ENCODE measurements around the gene DDRGK1.

The DDRGK1 gene

DNA sequence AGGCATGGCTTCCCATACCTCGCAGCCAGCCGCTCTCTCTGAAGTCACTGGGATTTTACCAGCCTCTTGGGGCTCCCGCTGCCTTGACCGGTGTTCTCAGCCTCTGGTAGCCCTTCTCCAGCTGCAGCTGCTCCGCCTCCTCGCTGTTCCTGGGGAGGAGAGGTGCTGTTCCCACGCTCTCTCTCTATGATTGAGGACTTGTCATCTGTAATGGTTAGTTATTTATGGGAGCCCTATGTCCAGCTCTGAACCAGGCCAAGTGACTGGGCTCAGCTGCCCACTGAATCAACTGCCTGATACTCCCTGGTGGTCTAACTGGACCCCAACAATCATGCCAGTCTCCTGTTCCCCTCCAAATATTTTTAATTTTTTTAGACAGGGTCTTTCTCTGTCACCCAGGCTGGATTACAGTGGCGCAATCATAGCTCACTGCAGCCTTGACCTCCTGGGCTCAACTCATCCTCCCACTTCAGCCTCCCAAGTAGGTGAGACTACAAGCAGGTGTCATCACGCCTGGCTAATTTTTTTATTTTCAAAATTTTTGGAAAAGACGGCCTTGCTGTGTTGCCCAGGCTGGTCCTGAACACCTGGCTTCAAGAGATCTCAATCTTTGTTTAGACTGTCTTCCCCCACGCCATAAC, 39.4 kb upstream of the DDRGK1 start:
- Histone ChIP-seq H3K36me3 (ENCODE audit: control insufficient read depth in 2 of 2, insufficient read depth in 2 of 2, low read length in 2 of 2) (no peaks in the 10 kb centered on the region), H3K9ac (ENCODE audit: low read length in 2 of 2) (no peak overlapping the region), H3K27me3 (ENCODE audit: control insufficient read depth in 1 of 2, insufficient read depth in 2 of 2, low read length in 2 of 2) (peaks cover 23 to 27% of the 10 kb centered on the region in 2 donors), H3K27ac (ENCODE audit: low read length) (no peak overlapping the region), H3K4me3 (ENCODE audit: low read length in 2 of 2) (no peak overlapping the region), H3K9me3 (ENCODE audit: control insufficient read depth in 2 of 2, low read length in 2 of 2) (no peaks in the 10 kb centered on the region), H3K4me1 (ENCODE audit: control insufficient read depth, insufficient read depth, low read length) (peaks cover 11% of the 10 kb centered on the region)

DNA sequence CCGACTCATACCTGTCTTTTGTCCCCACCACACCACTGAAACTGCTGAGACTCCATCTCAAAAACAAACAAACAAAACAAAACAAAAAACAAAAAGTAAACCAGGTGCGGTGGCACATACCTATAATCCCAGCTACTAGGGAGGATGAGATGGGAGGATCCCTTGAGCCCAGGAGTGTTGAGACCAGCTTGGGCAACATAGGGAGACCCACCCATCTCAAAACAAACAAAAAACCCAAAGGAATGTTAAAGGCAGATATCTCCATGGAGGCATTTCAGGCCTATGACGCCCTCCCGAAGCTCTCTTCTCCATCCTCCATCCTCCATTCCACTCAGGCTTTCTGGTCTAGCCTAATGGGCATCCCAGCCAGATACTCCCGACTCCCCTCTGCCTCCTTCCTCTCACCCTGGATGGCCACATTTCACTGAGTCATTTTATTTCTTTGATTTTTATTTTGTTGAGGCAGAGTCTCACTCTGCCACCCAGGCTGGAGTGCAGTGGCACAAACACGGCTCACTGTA, 37.8 kb upstream of the DDRGK1 start:
- Histone ChIP-seq H3K27me3 (ENCODE audit: control insufficient read depth in 1 of 2, insufficient read depth in 2 of 2, low read length in 2 of 2) (peaks cover 30 to 35% of the 10 kb centered on the region in 2 donors), H3K4me3 (ENCODE audit: low read length in 2 of 2) (no peak overlapping the region), H3K4me1 (ENCODE audit: control insufficient read depth, insufficient read depth, low read length) (peaks cover 23% of the 10 kb centered on the region), H3K9me3 (ENCODE audit: control insufficient read depth in 2 of 2, low read length in 2 of 2) (no peaks in the 10 kb centered on the region), H3K27ac (ENCODE audit: low read length) (no peak overlapping the region), H3K36me3 (ENCODE audit: control insufficient read depth in 2 of 2, insufficient read depth in 2 of 2, low read length in 2 of 2) (no peaks in the 10 kb centered on the region), H3K9ac (ENCODE audit: low read length in 2 of 2) (no peak overlapping the region)

DNA sequence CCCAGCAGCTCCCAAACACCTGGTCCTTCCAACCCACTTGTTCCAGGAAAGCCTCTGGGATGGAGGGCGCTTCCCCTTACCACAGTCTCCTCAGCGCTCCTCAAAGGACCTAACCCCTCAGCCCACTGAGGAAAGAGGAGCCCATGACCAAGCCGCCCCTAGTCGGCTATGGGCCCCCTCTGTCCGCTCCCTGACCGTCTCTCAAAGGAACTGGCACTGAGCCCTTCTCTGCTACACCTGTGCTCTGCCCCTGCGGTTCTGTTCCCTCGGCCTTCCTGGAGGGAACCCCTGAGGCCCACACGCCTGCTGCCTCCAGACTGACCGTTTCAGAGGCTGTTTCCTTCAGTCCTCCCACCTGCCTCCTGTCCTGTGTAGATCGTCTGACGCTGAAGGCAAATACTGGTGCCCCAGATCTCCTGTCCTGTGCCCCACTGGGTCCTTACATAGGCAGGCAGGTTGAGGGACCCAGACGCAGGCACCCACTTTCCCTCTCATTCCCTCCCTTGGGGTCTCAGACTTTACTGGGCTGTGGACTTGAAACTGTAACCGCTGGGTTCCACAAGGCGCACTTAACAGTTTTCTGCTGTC, 36.4 kb upstream of the DDRGK1 start:
- no peak overlapping the region for H3K27ac ChIP-seq (ENCODE audit: low read length)
- peaks cover 23% of the 10 kb centered on the region for H3K4me1 ChIP-seq (ENCODE audit: control insufficient read depth, insufficient read depth, low read length)
- no peak overlapping the region for H3K4me3 ChIP-seq (ENCODE audit: low read length in 2 of 2)
- H3K36me3 ChIP-seq (ENCODE audit: control insufficient read depth in 2 of 2, insufficient read depth in 2 of 2, low read length in 2 of 2), result no peaks in the 10 kb centered on the region
- peaks cover 39 to 46% of the 10 kb centered on the region in 2 donors for H3K27me3 ChIP-seq (ENCODE audit: control insufficient read depth in 1 of 2, insufficient read depth in 2 of 2, low read length in 2 of 2)
- no peak overlapping the region for H3K9ac ChIP-seq (ENCODE audit: low read length in 2 of 2)
- no peaks in the 10 kb centered on the region for H3K9me3 ChIP-seq (ENCODE audit: control insufficient read depth in 2 of 2, low read length in 2 of 2)

DNA sequence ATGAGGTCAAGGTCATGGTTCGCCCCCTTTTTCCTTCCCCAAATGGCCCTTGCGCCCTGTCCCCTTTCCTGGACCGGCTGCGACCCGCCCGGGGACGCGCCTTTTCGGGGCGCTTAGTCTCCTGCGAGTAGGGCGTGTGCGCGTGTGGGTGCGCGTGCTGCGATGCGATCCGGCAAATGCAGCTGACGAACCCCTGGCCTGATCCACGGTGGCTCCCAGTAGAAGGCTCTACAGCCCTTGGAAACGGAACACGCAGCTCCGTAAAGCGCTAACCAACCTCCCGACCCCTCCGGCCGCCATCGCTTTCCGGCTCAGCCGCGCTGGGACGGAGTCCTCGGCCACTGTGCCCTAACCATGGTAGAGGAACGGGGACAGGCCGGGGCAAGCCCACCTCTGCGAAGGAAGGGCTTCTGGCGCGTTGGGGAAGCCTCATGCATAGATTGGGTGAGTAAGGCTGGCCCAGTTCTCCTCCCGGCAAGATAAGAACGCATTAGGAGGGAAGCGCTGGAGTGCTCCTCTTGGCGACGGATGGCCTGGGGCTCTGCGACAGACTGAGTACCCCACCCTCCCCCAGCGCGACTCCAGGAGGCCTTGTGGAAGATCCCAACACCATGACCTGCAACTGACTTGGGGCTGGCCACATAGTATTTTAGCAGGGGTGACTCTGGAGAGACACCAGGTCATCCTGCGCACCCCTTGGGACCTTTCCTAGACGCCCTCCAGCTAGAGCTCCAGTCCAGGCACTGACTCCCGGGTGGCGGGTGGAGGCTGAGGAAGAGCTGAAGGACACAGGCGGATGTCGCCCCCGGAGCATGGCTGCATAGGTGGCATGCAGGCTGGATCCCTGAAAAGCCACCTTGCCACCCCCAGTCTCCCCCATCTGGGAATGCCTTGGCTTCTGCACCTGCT, 35.6 kb upstream of the DDRGK1 start:
- no peaks in the 10 kb centered on the region for H3K36me3 ChIP-seq (ENCODE audit: control insufficient read depth in 2 of 2, insufficient read depth in 2 of 2, low read length in 2 of 2)
- H3K27ac ChIP-seq (ENCODE audit: low read length), result no peak overlapping the region
- H3K27me3 ChIP-seq (ENCODE audit: control insufficient read depth in 1 of 2, insufficient read depth in 2 of 2, low read length in 2 of 2), result peaks cover 41 to 53% of the 10 kb centered on the region in 2 donors
- H3K9ac ChIP-seq (ENCODE audit: low read length in 2 of 2), result no peak overlapping the region
- H3K4me3 ChIP-seq (ENCODE audit: low read length in 2 of 2), result peak overlapping the region; percentile 1 to 74
- peaks cover 23% of the 10 kb centered on the region for H3K4me1 ChIP-seq (ENCODE audit: control insufficient read depth, insufficient read depth, low read length)
- H3K9me3 ChIP-seq (ENCODE audit: control insufficient read depth in 2 of 2, low read length in 2 of 2), result no peaks in the 10 kb centered on the region

DNA sequence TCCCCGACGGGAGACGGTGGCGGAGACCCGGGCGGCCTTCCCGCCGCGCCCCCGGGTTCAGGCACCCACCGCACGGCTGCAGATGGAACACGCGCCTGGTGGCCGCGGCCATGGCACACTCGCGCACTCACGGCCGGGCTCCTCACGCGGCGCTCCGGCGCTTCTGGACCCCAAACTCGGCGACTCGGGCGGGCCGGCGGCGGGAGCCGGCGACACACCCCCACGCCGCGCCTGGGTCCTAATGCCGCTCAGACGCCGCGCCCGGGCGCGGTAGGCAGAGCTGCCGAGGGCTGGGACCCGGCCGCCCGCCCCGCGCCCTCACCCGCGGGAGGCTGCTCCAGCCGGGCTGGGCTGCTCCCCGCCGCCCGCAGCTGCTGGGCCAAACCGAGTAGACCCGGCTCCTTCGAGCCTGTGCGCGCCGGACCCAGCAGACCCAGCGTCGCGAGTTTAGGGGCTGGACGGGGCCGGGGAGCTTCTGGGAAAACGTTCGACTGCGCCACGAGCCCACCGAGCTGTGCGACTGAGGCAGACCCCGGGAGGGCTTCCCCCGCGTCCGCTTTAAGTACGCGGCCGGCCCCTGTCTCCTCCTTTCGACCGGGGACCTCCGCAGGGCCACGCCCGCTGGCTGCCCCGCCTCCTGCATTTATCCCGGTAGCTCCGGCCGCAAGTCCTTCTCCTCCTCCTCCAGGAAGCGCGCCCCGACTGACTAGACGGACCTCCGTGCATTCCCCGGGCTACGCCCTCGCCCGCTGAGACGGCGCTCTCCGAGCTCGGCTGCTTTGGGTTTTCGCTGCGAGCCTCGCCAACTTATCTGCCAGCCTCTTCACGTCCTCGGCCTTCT, 34.8 kb upstream of the DDRGK1 start, which contains the start of gene SLC4A11:
TSS of gene SLC4A11 (minus strand) at position 165 of the 841 bp plus-strand sequence. CDS start at position 112, 53 bp downstream.
- peaks cover 23% of the 10 kb centered on the region for H3K4me1 ChIP-seq (ENCODE audit: control insufficient read depth, insufficient read depth, low read length)
- peaks cover 41 to 53% of the 10 kb centered on the region in 2 donors for H3K27me3 ChIP-seq (ENCODE audit: control insufficient read depth in 1 of 2, insufficient read depth in 2 of 2, low read length in 2 of 2)
- H3K9ac ChIP-seq (ENCODE audit: low read length in 2 of 2), result no peak within 1 kb of the TSS
- no peaks in the 10 kb centered on the region for H3K9me3 ChIP-seq (ENCODE audit: control insufficient read depth in 2 of 2, low read length in 2 of 2)
- peak within 1 kb of the TSS; percentile 1 to 74 for H3K4me3 ChIP-seq (ENCODE audit: low read length in 2 of 2)
- H3K36me3 ChIP-seq (ENCODE audit: control insufficient read depth in 2 of 2, insufficient read depth in 2 of 2, low read length in 2 of 2), result no peaks in the 10 kb centered on the region
- no peak within 1 kb of the TSS for H3K27ac ChIP-seq (ENCODE audit: low read length)

DNA sequence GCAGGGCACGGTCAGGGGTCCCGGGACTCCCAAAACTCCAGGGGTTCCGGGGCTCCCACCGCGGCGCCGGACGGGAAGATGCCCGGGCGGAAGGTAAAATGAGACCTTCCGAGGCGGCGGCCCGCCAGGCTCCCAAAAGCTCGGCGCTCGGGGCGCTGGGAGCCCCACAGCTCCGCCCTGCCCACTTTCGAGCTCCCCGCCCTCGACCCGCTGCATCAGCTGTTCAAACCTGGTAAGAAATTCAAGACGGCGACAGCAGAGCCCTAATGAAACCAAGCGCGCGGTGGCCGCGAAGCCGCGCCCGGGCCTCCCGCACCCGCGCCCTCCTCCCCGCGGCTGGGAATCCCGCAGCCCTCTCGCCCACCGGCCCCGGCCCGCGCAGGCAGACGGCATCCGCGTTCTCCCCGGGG, 34.1 kb upstream of the DDRGK1 start:
- H3K27me3 ChIP-seq (ENCODE audit: control insufficient read depth in 1 of 2, insufficient read depth in 2 of 2, low read length in 2 of 2), result peaks cover 39 to 53% of the 10 kb centered on the region in 2 donors
- H3K4me1 ChIP-seq (ENCODE audit: control insufficient read depth, insufficient read depth, low read length), result peaks cover 23% of the 10 kb centered on the region
- no peaks in the 10 kb centered on the region for H3K36me3 ChIP-seq (ENCODE audit: control insufficient read depth in 2 of 2, insufficient read depth in 2 of 2, low read length in 2 of 2)
- peak overlapping the region; percentile 1 to 74 for H3K4me3 ChIP-seq (ENCODE audit: low read length in 2 of 2)
- H3K9ac ChIP-seq (ENCODE audit: low read length in 2 of 2), result no peak overlapping the region
- H3K9me3 ChIP-seq (ENCODE audit: control insufficient read depth in 2 of 2, low read length in 2 of 2), result no peaks in the 10 kb centered on the region
- no peak overlapping the region for H3K27ac ChIP-seq (ENCODE audit: low read length)

DNA sequence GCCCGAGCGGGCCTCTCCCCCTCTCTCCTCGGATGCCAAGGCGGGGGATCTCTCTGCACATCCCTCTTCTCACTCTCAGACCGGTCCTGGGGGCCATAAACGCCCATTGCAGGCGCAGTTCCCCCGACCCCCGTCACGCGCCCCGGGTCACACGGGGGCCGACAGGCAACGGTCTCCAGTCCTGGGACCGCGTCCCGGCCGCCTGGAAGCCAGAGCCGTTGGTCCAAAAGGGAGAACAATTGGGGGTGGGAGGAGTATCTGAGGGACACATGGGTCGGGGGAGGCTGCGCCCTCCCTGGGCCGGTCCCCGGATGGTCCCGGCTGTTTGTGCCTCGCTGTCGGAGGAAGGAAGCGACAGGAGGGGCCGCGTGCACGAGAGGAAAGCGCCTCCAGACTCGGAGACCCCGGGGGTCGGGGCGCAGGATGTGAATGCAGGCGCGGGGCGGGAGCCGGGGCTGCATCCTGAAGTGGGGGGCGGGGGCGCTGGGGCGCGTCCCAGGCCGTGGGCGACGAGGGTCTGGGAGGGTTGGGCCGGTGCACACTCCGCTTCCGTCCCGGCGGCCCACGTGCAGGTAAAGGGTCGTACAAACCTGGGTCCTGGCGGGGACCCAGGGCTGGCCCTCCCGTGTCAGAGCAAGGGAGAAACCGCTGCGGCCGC, 33.6 kb upstream of the DDRGK1 start:
- no peak overlapping the region for H3K27ac ChIP-seq (ENCODE audit: low read length)
- H3K4me3 ChIP-seq (ENCODE audit: low read length in 2 of 2), result peak overlapping the region; percentile 1 to 74
- H3K9ac ChIP-seq (ENCODE audit: low read length in 2 of 2), result no peak overlapping the region
- H3K36me3 ChIP-seq (ENCODE audit: control insufficient read depth in 2 of 2, insufficient read depth in 2 of 2, low read length in 2 of 2), result no peaks in the 10 kb centered on the region
- peaks cover 37 to 53% of the 10 kb centered on the region in 2 donors for H3K27me3 ChIP-seq (ENCODE audit: control insufficient read depth in 1 of 2, insufficient read depth in 2 of 2, low read length in 2 of 2)
- no peaks in the 10 kb centered on the region for H3K9me3 ChIP-seq (ENCODE audit: control insufficient read depth in 2 of 2, low read length in 2 of 2)
- peaks cover 23% of the 10 kb centered on the region for H3K4me1 ChIP-seq (ENCODE audit: control insufficient read depth, insufficient read depth, low read length)

DNA sequence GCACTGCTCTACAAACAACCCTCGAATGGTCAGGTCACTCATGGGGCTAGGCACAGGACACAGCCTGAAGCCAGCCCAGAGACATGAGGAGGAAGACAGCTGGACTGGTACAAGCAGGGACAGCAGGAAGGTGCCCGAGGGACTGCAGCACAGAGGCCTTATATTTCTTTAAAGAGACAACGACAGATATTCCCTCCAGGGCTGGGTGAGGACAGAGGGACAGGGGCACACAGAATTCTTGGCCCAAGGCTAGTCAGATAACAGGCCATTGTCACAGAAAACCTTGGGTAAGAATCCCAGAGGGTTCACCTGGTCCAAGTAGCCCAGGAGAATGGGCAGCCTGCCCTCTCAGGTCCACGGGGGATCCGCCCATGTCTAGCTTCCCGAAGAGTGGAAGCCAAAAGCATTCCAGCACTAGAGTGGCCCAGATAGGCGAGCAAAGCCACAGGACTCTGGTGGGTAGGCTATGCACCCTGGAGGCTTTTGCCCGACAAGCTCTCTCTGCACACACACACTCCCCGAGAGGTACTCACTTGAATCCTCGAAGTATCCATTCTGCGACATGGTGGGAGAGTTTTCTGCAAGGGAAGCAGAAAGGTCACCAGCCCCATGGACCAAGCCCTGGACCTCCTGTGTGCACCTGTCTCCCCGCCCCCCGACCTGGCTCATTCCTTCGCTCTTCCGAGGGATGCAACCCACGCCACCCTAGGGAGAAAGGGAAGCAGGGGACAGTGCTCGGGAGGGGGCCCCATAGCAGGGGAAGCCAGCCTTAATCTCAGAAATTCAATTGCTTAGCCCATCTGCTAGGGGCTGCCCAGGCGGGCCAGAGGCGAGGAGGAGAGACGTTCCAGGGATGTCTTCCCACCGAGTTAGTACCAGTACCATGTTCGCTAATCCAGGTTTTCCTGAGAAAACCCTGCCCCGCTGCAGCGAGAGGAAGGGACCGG, 32.8 kb upstream of the DDRGK1 start:
- no peak overlapping the region for H3K9ac ChIP-seq (ENCODE audit: low read length in 2 of 2)
- no peak overlapping the region for H3K27ac ChIP-seq (ENCODE audit: low read length)

DNA sequence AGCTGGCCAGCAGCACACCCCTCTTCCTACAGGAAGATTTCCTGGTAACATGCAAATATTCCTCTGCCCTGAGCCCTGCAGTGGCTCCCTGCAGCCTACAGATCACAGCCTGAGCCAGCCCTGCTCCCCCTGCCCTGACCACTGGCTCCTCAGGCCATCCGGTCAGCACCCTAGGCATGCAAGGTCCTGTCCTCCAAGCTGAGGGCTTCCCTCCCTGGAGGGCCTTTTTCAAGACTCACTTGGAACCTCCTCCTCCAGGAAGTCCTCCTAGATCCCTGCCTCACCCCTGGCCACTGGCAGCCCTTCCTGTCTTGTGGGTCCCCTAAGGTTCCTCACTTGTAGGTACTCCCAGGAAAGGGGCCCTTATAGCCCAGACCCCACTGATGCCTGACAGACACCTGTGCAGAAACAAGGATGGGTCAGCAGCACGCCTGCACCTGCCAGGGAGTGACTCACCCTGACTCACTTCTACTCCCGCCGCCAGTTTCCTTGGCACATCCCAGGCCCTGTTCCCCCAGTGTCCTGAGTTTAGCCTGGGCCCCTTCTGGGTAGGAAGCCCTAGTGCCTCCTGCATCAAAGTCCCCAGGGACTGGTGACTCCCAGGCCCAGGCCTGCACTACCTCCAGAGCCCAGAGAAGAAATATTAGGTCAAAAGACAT, 31.3 kb upstream of the DDRGK1 start:
- no peak overlapping the region for H3K4me3 ChIP-seq (ENCODE audit: low read length in 2 of 2)
- H3K36me3 ChIP-seq (ENCODE audit: control insufficient read depth in 2 of 2, insufficient read depth in 2 of 2, low read length in 2 of 2), result no peaks in the 10 kb centered on the region
- H3K9me3 ChIP-seq (ENCODE audit: control insufficient read depth in 2 of 2, low read length in 2 of 2), result no peaks in the 10 kb centered on the region
- peaks cover 36 to 52% of the 10 kb centered on the region in 2 donors for H3K27me3 ChIP-seq (ENCODE audit: control insufficient read depth in 1 of 2, insufficient read depth in 2 of 2, low read length in 2 of 2)
- no peak overlapping the region for H3K9ac ChIP-seq (ENCODE audit: low read length in 2 of 2)
- no peak overlapping the region for H3K27ac ChIP-seq (ENCODE audit: low read length)
- H3K4me1 ChIP-seq (ENCODE audit: control insufficient read depth, insufficient read depth, low read length), result peaks cover 23% of the 10 kb centered on the region

More for the DNA sequence above, 32.8 kb upstream of the DDRGK1 start:
- Histone ChIP-seq H3K36me3 (ENCODE audit: control insufficient read depth in 2 of 2, insufficient read depth in 2 of 2, low read length in 2 of 2) (no peaks in the 10 kb centered on the region), H3K4me1 (ENCODE audit: control insufficient read depth, insufficient read depth, low read length) (peaks cover 23% of the 10 kb centered on the region), H3K27me3 (ENCODE audit: control insufficient read depth in 1 of 2, insufficient read depth in 2 of 2, low read length in 2 of 2) (peaks cover 39 to 53% of the 10 kb centered on the region in 2 donors), H3K4me3 (ENCODE audit: low read length in 2 of 2) (no peak overlapping the region), H3K9me3 (ENCODE audit: control insufficient read depth in 2 of 2, low read length in 2 of 2) (no peaks in the 10 kb centered on the region)
